GM18511 (cell line): ENCODE results near the gene TNPO3.
"Not testable (repeated sequence)": the region's sequence is repeated elsewhere in the genome, so short reads cannot be mapped to it uniquely, and the experiment has no call there.

Experiments used
- ATAC-seq: cut with Tn5 transposase; IDR thresholded peaks from one replicate; pipeline ENCODE4 v1.9.1; 2021; ENCODE audit warnings: mild to moderate bottlenecking, moderate library complexity; ENCODE audit not compliant: unreplicated experiment

TNPO3 gene

GRCh38 chr7:128924707-128925588 is 130.0 kb downstream of the TNPO3 start:
- no peak for ATAC-seq

DNA sequence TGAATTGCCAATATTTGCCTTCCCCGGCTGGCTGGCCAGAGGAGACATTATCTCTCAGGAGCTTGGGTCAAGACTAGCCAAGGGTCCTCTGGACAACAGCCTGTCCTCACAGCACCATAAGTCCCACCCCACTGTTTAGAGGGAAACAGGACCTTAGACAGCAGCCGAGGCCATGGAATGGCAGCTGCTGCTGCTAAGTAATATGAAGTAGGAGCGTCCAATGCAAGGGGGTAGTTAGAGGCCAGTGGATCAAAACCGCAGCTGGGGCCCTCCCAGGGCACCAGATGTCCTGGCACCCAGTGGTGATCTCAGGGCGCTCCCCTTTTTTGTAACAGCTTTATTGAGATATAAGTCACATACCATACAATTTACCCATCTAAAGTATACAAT is 131.5 kb downstream of the TNPO3 start:
- ATAC-seq: no peak

- no peak for ATAC-seq
Measured at GRCh38 chr7:128922496-128923410, 132.2 kb downstream of the TNPO3 start.

DNA sequence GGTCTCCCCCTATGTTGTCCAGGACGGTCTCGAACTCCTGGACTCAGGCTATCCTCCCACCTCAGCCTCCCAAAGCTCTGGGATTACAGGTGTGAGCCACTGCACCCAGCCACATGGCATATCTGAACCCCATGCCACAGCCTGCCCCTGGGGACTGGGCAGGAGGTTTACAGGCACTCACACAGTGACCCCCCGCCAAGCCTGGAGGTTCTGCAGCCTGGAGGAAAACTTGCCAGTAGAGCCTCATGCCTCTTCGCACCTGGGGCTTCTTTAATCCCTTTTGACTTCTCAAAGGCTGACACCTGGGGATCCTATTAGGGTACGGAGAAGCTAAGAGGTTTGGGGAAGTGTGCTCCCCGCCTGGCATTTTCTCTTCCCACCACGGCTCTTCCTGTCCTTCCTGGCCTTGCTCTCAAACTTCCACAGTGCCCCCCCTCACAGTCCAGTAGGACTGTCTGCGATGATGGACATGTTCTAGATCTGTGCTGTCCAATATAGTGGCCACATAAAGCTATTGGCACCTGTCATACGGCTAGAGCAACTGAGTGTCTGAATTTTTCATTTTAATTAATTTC is 133.0 kb downstream of the TNPO3 start:
- ATAC-seq: no peak

GRCh38 chr7:128920913-128921582 is 133.9 kb downstream of the TNPO3 start:
- ATAC-seq: no peak

DNA sequence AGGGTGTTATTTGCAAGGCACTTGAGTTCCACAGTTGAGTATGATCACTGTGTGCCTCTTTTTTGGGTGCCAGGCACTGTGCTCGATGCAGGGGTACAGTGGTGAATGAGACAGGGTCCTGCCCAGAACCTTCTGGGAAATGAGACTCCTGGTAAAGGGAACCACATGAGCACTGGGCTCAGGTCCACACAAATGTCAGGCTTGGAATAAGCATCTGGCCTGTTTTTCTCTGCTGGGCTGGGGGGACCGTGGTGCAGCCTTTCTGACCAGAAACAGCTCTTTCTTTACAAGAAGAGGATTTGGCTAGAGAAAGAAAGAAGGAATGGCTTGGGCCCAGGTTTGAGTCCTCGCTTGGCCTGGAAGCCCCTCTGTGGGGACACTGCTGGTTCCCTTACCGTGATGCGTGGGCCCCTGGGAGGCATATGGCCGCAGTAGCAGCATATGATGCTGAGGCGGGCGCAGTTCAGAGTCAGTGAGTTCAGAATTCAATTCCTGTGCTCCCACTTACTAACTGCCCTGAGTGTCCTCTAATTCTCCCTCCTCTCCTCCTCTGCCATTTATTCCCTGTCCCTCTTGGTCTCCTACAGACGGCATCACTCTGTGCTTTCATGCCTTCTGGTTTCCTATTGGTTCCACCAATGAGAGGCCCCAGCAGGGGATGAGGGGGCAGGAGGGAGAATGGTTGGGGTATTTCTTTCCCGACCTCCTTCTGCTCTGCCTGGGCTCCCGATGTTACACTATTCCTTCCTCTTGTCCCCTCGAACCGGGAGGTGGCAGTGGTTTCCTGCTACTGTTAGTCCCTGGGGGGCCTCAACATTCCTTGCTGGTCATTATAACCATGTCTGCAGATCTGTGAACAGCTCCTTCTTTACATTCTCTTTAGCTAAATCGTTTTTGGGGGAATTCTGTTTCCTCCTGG is 134.8 kb downstream of the TNPO3 start:
- no peak for ATAC-seq

GRCh38 chr7:128919241-128919640 is 135.7 kb downstream of the TNPO3 start:
- ATAC-seq: no peak

GRCh38 chr7:128918016-128918665 is 136.8 kb downstream of the TNPO3 start:
- no peak for ATAC-seq

- ATAC-seq: no peak
Measured at GRCh38 chr7:128917122-128917521, 137.8 kb downstream of the TNPO3 start.

DNA sequence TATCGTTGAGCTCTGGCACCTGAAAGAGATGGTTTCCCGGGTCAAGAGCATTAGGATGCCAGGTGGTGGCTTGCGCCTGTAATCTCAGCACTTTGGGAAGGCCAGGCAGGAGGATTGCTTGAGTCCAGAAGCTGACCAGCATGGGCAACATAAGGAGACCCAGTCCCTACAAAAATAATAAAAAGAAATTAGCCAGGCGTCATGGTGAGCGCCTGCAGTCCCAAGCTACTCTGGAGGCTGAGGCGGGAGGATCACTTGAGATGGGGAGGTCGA is 138.3 kb downstream of the TNPO3 start:
- ATAC-seq: no peak

GRCh38 chr7:128915841-128916642 is 138.9 kb downstream of the TNPO3 start:
- no peak for ATAC-seq

- ATAC-seq: no peak
Measured at GRCh38 chr7:128915271-128915819, 139.6 kb downstream of the TNPO3 start.

GRCh38 chr7:128914566-128915151 is 140.3 kb downstream of the TNPO3 start:
- ATAC-seq: no peak

DNA sequence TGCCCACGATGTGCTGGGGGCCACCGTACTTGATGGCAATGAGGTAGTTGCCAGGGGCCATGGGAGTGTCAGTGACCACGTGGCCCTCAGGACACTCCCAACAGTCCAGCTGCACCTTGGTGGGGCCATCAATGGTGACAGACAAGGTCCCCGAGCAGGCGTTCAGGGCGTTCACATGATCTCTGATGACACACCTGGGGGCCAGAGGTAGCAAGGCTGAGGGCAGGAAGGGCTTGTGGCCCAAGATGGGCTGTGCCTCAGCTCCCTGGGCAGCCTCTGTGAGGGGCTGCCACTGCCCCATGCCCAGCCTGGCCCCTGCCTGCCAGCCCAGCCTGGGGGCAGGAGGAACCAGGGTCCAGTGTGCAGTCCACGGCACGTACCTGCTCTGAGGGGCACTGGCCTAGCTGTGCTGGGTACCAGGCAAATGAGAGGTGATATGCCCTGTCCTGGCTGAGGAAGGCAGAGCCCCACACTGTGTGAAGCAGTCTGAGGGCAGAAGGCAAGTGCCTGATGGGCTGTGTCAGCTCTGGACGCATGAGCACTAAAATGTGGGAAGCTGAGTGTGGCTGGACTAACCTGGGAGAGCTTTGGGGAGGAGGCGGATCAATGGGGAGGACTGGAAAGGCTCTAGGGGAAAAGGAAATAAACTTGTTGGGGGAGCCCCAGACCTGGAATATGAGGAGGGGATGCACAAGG is 140.9 kb downstream of the TNPO3 start:
- no peak for ATAC-seq

- ATAC-seq: not testable (repeated sequence)
Measured at GRCh38 chr7:128912709-128913495, 142.0 kb downstream of the TNPO3 start.

DNA sequence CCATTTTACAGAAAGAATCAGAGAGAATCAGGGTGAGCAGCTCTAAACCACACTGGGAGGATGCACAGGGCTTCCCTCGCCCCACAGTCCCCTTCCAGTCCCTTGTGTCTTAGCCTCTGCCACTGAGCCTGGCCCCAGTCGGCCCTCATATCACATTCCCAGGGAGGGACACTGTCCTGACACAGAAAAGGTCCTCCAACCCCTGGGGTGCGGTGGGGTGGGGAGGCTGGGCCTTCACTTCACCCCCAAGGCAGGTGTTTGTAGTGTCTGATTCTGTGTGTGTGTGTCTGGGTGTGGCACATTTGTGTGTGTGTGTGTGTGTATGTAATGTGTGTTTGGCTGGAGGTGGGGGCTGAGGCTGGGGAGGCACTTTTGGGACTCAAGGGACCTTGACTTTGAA is 142.6 kb downstream of the TNPO3 start:
- ATAC-seq: no peak
